Measurements from ENCODE around the gene EN1. TPM values are rescaled to one million over a fixed set of nuclear protein-coding genes. Genes with fewer than 3 reads are reported as not detected.

The EN1 gene
- total RNA-seq, 1 experiment from 2014 or later: 0.26 TPM

DNA sequence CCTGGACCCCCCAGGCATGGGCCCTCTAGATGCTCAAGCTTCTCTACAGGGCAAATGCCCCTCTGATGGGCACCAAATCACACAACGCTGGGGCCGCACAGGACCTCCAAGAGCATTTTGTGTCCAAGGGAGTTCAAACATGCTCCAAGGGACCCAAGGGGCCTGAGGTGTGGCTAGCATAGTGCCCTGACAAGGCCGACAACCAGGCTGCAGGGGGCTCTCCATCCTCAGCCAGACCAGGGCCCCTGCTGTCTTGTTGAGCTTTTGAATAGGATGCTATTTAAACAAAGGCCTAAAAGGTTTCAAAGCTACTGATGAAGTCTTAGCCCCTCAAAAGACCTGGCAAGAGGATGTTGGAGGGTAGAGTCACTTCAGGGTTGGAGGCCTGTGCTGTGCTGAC lies 33.1 kb downstream of the EN1 start:
- DNase-seq (ENCODE audit: low read depth, low spot score) (no peak), ATAC-seq (no peak)
- no peaks in the 10 kb centered on the region for H3K9me3 ChIP-seq (ENCODE audit: control insufficient read depth, insufficient read depth, low read depth, low read length)
- no peaks in the 10 kb centered on the region for H3K4me1 ChIP-seq (ENCODE audit: control insufficient read depth, insufficient read depth, low read length)
- CTCF ChIA-PET: no interaction called here
- no TSS peak for BruUV-seq (replicated peaks)
- intact Hi-C loops (cut with micrococcal nuclease; ENCODE audit: unreplicated experiment) (no loop called here), in situ Hi-C loops (cut with HindIII; ENCODE audit: low pct_unique_long_range_greater_than_20kb, low sequenced_read_pairs) (no loop called here)
- POLR2A ChIA-PET: no interaction called here
- TF ChIP-seq SIN3A (IDR thresholded peaks at IDR 0.05; ENCODE audit: borderline replicate concordance, insufficient read depth, low read depth, low read length) (no peak), TCF7L2 (IDR thresholded peaks at IDR 0.05; ENCODE audit: low read depth, low read length) (no peak), POLR2AphosphoS5 (IDR thresholded peaks at IDR 0.05; ENCODE audit: low read depth, low read length) (no peak)
- TF ChIP-seq, protein P1, sequence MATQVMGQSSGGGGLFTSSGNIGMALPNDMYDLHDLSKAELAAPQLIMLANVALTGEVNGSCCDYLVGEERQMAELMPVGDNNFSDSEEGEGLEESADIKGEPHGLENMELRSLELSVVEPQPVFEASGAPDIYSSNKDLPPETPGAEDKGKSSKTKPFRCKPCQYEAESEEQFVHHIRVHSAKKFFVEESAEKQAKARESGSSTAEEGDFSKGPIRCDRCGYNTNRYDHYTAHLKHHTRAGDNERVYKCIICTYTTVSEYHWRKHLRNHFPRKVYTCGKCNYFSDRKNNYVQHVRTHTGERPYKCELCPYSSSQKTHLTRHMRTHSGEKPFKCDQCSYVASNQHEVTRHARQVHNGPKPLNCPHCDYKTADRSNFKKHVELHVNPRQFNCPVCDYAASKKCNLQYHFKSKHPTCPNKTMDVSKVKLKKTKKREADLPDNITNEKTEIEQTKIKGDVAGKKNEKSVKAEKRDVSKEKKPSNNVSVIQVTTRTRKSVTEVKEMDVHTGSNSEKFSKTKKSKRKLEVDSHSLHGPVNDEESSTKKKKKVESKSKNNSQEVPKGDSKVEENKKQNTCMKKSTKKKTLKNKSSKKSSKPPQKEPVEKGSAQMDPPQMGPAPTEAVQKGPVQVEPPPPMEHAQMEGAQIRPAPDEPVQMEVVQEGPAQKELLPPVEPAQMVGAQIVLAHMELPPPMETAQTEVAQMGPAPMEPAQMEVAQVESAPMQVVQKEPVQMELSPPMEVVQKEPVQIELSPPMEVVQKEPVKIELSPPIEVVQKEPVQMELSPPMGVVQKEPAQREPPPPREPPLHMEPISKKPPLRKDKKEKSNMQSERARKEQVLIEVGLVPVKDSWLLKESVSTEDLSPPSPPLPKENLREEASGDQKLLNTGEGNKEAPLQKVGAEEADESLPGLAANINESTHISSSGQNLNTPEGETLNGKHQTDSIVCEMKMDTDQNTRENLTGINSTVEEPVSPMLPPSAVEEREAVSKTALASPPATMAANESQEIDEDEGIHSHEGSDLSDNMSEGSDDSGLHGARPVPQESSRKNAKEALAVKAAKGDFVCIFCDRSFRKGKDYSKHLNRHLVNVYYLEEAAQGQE (IDR thresholded peaks at IDR 0.05; ENCODE audit: insufficient read depth in 1 of 2, low read depth in 2 of 2, low read length in 1 of 2): no peak
- TF ChIP-seq, protein P2, sequence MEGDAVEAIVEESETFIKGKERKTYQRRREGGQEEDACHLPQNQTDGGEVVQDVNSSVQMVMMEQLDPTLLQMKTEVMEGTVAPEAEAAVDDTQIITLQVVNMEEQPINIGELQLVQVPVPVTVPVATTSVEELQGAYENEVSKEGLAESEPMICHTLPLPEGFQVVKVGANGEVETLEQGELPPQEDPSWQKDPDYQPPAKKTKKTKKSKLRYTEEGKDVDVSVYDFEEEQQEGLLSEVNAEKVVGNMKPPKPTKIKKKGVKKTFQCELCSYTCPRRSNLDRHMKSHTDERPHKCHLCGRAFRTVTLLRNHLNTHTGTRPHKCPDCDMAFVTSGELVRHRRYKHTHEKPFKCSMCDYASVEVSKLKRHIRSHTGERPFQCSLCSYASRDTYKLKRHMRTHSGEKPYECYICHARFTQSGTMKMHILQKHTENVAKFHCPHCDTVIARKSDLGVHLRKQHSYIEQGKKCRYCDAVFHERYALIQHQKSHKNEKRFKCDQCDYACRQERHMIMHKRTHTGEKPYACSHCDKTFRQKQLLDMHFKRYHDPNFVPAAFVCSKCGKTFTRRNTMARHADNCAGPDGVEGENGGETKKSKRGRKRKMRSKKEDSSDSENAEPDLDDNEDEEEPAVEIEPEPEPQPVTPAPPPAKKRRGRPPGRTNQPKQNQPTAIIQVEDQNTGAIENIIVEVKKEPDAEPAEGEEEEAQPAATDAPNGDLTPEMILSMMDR (IDR thresholded peaks at IDR 0.05): no peak
- no peak overlapping the region for H3K4me3 ChIP-seq (ENCODE audit: low read depth in 2 of 2, low read length in 2 of 2)
- H3K27ac ChIP-seq (ENCODE audit: low read length): no peak overlapping the region
- H3K36me3 ChIP-seq (ENCODE audit: control insufficient read depth, insufficient read depth, low read length): no peaks in the 10 kb centered on the region
- peaks cover 12% of the 10 kb centered on the region for H3K27me3 ChIP-seq (ENCODE audit: control insufficient read depth, insufficient read depth, low read length)

DNA sequence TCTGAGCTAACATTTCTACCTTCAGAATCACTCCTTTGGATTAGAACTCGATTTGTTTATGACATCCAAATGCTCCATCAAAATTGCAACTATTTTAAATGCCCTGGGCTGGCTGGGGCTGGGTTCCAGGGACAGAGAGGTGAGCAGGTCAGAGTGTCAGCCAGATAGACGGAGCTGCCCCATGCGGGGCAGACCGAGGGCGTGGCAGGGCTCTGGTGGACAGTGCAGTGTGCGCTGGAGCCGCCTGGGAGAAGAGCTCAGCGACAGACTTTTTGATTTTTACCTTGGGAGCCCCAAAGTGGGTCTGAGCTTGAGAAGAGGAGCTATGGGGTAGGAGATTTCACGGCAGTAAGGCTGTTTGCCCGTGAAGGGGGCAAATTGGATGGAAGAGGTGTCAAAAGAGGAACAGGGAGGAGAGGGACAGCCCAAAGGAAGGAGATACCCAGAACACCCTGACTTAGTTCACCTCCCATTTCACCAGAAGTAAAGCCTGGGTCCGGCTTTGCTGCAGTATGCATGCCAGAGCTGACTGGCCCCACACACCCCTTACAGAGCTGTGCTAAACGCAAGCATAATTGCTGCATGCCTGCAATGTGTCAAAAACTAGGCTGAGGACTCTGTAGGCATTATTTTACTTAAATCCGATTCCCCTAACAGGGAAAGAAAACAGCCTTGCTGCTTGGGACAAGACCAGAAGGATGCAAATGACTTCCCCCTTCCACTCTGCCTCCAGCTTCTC lies 33.7 kb downstream of the EN1 start:
- no peaks in the 10 kb centered on the region for H3K36me3 ChIP-seq (ENCODE audit: control insufficient read depth, insufficient read depth, low read length)
- DNase-seq (ENCODE audit: low read depth, low spot score): no peak
- BruUV-seq (replicated peaks): no TSS peak
- no peaks in the 10 kb centered on the region for H3K4me1 ChIP-seq (ENCODE audit: control insufficient read depth, insufficient read depth, low read length)
- ChIA-PET CTCF (no interaction called here), POLR2A (no interaction called here)
- intact Hi-C loops (cut with micrococcal nuclease; ENCODE audit: unreplicated experiment) (no loop called here), in situ Hi-C loops (cut with HindIII; ENCODE audit: low pct_unique_long_range_greater_than_20kb, low sequenced_read_pairs) (no loop called here)
- no peak for TF ChIP-seq TCF7L2 (IDR thresholded peaks at IDR 0.05; ENCODE audit: low read depth, low read length)
- TF ChIP-seq, protein P2 (IDR thresholded peaks at IDR 0.05): no peak
- no peak for TF ChIP-seq POLR2AphosphoS5 (IDR thresholded peaks at IDR 0.05; ENCODE audit: low read depth, low read length)
- no peak for TF ChIP-seq SIN3A (IDR thresholded peaks at IDR 0.05; ENCODE audit: borderline replicate concordance, insufficient read depth, low read depth, low read length)
- TF ChIP-seq, protein P1 (IDR thresholded peaks at IDR 0.05; ENCODE audit: insufficient read depth in 1 of 2, low read depth in 2 of 2, low read length in 1 of 2): no peak
- ATAC-seq: no peak
- H3K27me3 ChIP-seq (ENCODE audit: control insufficient read depth, insufficient read depth, low read length): peaks cover 8% of the 10 kb centered on the region
- no peaks in the 10 kb centered on the region for H3K9me3 ChIP-seq (ENCODE audit: control insufficient read depth, insufficient read depth, low read depth, low read length)
- no peak overlapping the region for H3K4me3 ChIP-seq (ENCODE audit: low read depth in 2 of 2, low read length in 2 of 2)
- H3K27ac ChIP-seq (ENCODE audit: low read length): no peak overlapping the region

Data from Panc1 (cell line).